Pancreas (tissue), 10 donors: Measurements from ENCODE around the gene KATNAL1. TPM values are rescaled to one million over a fixed set of nuclear protein-coding genes. Genes with fewer than 3 reads are reported as not detected.

Source experiments
- ATAC-seq, 4 donors: fragments of 200-7000 bp; cut with Tn5 transposase; one replicate each; pipeline versions ENCODE4 v1.8.0 to v1.9.1; 2020; ENCODE audit warnings: mild to moderate bottlenecking in 4 of 4, moderate library complexity in 4 of 4
- DNase-seq, 6 donors: peaks; one replicate each; pipeline ENCODE4 v3.0.0-alpha.2; 2020
- FAIRE-seq: peaks from 2 replicates; lab custom pipeline; 2012; peaks lifted over from hg19 to GRCh38; lab: Jason Lieb, UNC
- H3K27ac ChIP-seq, 4 donors: fragments of 200-600 bp; sonication (generic); 1 replicate in 3 of 4; 2 replicates in 1 of 4; pipeline versions ENCODE4 v1.5.0 to v1.8.0; 2020
- H3K27me3 ChIP-seq, 4 donors: fragments of 200-600 bp; one replicate each; pipeline ENCODE4 v1.8.0; 2021
- H3K36me3 ChIP-seq, 3 donors: fragments of 200-600 bp; sonication (generic) in 1 of 3; one replicate each; pipeline versions ENCODE4 v1.5.0 to v1.8.0; 2020 to 2021
- H3K4me1 ChIP-seq, 3 donors: fragments of 200-600 bp; one replicate each; pipeline ENCODE4 v1.8.0; 2021
- H3K4me3 ChIP-seq, 4 donors: fragments of 200-600 bp; sonication (generic) in 2 of 4; one replicate each; pipeline versions ENCODE4 v1.5.0 to v1.8.0; 2020 to 2021
- H3K9me3 ChIP-seq, 4 donors: fragments of 200-600 bp; one replicate each; pipeline ENCODE4 v1.8.0; 2021
- CTCF ChIP-seq, 4 donors: fragments of 200-600 bp; sonication (generic) in 3 of 4; IDR thresholded peaks; one replicate each; pipeline versions ENCODE4 v1.5.0 to v1.8.0; 2021; ENCODE audit warnings: antibody characterized with exemption in 4 of 4
- WGBS, 2 donors: extraction: QIAGEN DNeasy Blood & Tissue Kit; methylation state at CpG; one replicate each; pipeline ENCODE4 v1.1.7; 2013; 5-methylcytosine and 5-hydroxymethylcytosine counted together
- intact Hi-C, 3 donors: fragments of 100-400 bp; cut with DNase I; formaldehyde crosslinking; loops; one replicate each; pipeline versions ENCODE4 v1.11.1 to v1.14.2; 2022
- polyA plus RNA-seq, 2 donors: library from polyadenylated mRNA; stranded (reverse); fragments of 200-250 nt; gene quantifications; one replicate each; pipeline ENCODE4 v1.2.3, GENCODE V29; 2013
- total RNA-seq, 6 donors: library from RNA; stranded (reverse); fragmentation: NEBNext Ultra II Directional in 4 of 6; extraction: Animal tissue kit (Norgen Biotek cat#: 25700) in 4 of 6; gene quantifications; one replicate each; pipeline versions ENCODE4 v1.2.1 to v1.2.4, GENCODE V29; 2021 to 2023
- donor health status: healthy with polysubstance abuse.
- donor health status: DM: no; HTN: no; CAD: no; lungs with moderate emphysema.
- donor health status: DM: no; HTN: no; CAD: no.
- donor health status: control.
- donor health status: control.
- donor health status: Bipolar disorder and iron deficiency.
- donor health status: DM: yes; HTN: yes; CAD: no.
- donor health status: DM: no; HTN: no; CAD: no.
- donor health status: DM: no; HTN: no; CAD: no.
- donor health status: DM: yes; HTN: yes; CAD: no.

Gene KATNAL1
- total and polyA plus RNA-seq, 8 donors, result 1.1 to 9.3 (median 2.6) TPM

- 78 to 90% methylated on average over 3 of the region's 3 CpGs for WGBS, 2 donors
These were observed 31.6 kb upstream of the KATNAL1 start for GRCh38 chr13:30338952-30339351.

GRCh38 chr13:30338331-30338851 lies 31.0 kb upstream of the KATNAL1 start:
- Histone ChIP-seq H3K4me3 (no peak overlapping the region), H3K36me3 (no peaks in the 10 kb centered on the region), H3K27me3 (no peaks in the 10 kb centered on the region), H3K27ac (no peak overlapping the region), H3K4me1 (peaks cover 0 to 19% (median 8%) of the 10 kb centered on the region in 3 donors), H3K9me3 (no peaks in the 10 kb centered on the region)
- DNase-seq (no peak), FAIRE-seq (no peak), ATAC-seq (no peak)
- no peak for TF ChIP-seq CTCF (IDR thresholded peaks at IDR 0.05)
- intact Hi-C loops, result no loop called here
- WGBS, 2 donors, result 72 to 73% methylated on average over 6 of the region's 6 CpGs

More at GRCh38 chr13:30338952-30339351, 31.6 kb upstream of the KATNAL1 start:
- H3K36me3 ChIP-seq, result no peaks in the 10 kb centered on the region
- TF ChIP-seq CTCF (IDR thresholded peaks at IDR 0.05), result no peak
- FAIRE-seq, result no peak
- H3K4me3 ChIP-seq, result no peak overlapping the region
- no peak for ATAC-seq
- intact Hi-C loops, result no loop called here
- no peaks in the 10 kb centered on the region for H3K27me3 ChIP-seq
- no peak for DNase-seq
- H3K27ac ChIP-seq, result no peak overlapping the region
- H3K4me1 ChIP-seq, result peaks cover 0 to 22% (median 8%) of the 10 kb centered on the region in 3 donors
- no peaks in the 10 kb centered on the region for H3K9me3 ChIP-seq

GRCh38 chr13:30337061-30337610 lies 29.8 kb upstream of the KATNAL1 start:
- ATAC-seq, result no peak
- WGBS, 2 donors, result 79% methylated on average over 6 of the region's 6 CpGs
- Histone ChIP-seq H3K4me3 (no peak overlapping the region), H3K27me3 (no peaks in the 10 kb centered on the region), H3K4me1 (peaks cover 0 to 12% (median 4%) of the 10 kb centered on the region in 3 donors), H3K36me3 (no peaks in the 10 kb centered on the region), H3K27ac (no peak overlapping the region), H3K9me3 (no peaks in the 10 kb centered on the region)
- no peak for TF ChIP-seq CTCF (IDR thresholded peaks at IDR 0.05)
- intact Hi-C loops, result no loop called here
- no peak for FAIRE-seq
- no peak for DNase-seq

GRCh38 chr13:30334663-30335386 lies 27.5 kb upstream of the KATNAL1 start:
- WGBS, 2 donors, result 65 to 68% methylated on average over 13 of the region's 13 CpGs
- Histone ChIP-seq H3K36me3 (no peaks in the 10 kb centered on the region), H3K27ac (no peak overlapping the region), H3K4me3 (no peak overlapping the region), H3K9me3 (no peaks in the 10 kb centered on the region), H3K27me3 (no peaks in the 10 kb centered on the region), H3K4me1 (peaks cover 0 to 1% (median 0%) of the 10 kb centered on the region in 3 donors)
- ATAC-seq, result peak; percentile 40 to 67 (median 51)
- no peak for FAIRE-seq
- peak; percentile 14 to 34 (median 16) for TF ChIP-seq CTCF (IDR thresholded peaks at IDR 0.05)
- intact Hi-C loops, result no loop called here
- peak in 1 of 6 donors; percentile 26 for DNase-seq

- intact Hi-C loops, result no loop called here
- ATAC-seq (no peak), DNase-seq (no peak), FAIRE-seq (no peak)
- no peaks in the 10 kb centered on the region for H3K9me3 ChIP-seq
- H3K4me1 ChIP-seq, result no peaks in the 10 kb centered on the region
- 58 to 68% methylated on average over 3 of the region's 3 CpGs for WGBS, 2 donors
- H3K36me3 ChIP-seq, result no peaks in the 10 kb centered on the region
- H3K27me3 ChIP-seq, result no peaks in the 10 kb centered on the region
- no peak overlapping the region for H3K27ac ChIP-seq
- no peak overlapping the region for H3K4me3 ChIP-seq
- TF ChIP-seq CTCF (IDR thresholded peaks at IDR 0.05), result no peak
These were observed 26.3 kb upstream of the KATNAL1 start for GRCh38 chr13:30333616-30334015.
